ENCODE measurements around the gene DNAJB8. TPM values are rescaled to one million over a fixed set of nuclear protein-coding genes. Genes with fewer than 3 reads are reported as not detected.

Gene DNAJB8
- total RNA-seq, 1 donor from 2014 or later: not detected

DNA sequence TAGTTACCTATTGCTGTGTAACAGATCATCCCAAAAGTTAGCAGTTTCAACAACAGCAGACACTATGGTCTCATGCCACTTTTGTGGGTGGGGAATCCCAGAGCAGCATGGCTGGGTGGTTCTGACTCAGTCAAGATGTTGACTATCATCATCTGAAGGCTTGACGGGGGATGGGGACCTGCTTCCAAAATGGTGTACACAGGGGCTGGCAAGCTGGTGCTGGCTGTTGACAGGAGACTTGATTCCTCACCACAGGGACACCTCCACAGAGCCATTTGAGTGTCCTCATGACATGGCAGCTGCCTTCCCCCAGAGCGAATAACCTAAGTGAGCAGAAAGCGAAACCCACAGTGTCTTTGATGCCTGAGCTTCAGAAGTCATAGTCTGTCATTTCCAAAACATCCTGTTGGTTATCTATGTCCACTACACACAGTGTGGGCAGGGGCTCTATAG is 19.1 kb downstream of the DNAJB8 start:
- no peak for DNase-seq (ENCODE audit: low read depth)

DNA sequence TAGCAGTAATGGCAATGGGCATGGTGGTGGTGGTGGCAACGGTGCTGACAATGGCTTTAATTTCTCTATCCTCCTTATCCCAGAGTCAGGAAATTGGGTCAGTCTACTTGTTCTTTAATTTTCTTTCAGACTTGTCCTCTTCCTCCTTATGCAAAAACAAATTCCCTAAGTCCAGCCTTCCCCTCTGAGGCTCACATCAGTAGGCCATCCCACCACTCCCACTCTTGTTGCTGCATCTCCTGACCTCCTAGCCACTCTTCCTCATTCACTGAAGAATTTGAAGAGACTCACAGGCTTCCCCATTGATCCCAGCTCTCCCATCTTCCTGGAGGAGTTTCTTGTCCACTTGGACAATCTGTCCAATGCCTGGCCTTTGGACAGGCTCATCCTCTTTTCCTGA is 19.9 kb downstream of the DNAJB8 start:
- no peak for DNase-seq (ENCODE audit: low read depth)

DNA sequence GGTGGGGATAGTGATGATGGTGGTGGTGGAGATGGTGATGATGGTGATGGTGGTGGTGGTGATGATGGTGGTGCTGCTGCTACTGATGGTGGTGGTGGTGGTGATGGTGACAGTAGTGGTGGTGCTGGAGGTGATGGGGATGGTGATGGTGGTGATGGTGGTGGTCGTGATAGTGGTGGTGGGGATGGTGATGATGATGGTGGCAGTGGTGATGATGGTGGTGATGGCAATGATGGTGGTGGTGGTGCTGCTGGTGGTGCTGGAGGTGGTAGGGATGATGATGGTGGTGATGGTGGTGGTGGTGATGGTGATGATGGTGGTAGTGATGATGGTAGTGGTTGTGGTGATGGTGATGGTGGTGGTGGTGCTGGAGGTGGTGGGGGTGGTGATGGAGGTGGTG is 21.3 kb downstream of the DNAJB8 start:
- DNase-seq (ENCODE audit: low read depth): no peak

DNA sequence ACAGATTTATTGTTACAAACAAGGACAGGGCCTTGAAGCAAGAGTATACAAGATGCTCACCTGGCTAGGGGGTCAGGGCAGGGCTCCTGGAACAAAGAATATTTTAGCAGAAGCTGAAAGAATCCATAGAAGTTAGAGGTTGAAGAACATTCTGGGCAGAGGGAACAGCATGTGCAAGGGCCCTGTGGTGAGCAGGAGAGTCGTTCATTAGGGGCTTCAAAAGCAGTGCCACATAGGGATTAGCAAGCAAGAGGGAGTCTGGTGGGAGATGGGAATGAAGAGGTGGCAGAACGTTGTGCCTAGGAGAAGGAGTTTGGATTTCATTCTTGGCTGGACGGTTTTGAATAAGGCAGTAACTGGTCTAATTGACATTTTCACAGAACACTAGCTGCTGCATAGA is 22.9 kb downstream of the DNAJB8 start:
- DNase-seq (ENCODE audit: low read depth): no peak

DNA sequence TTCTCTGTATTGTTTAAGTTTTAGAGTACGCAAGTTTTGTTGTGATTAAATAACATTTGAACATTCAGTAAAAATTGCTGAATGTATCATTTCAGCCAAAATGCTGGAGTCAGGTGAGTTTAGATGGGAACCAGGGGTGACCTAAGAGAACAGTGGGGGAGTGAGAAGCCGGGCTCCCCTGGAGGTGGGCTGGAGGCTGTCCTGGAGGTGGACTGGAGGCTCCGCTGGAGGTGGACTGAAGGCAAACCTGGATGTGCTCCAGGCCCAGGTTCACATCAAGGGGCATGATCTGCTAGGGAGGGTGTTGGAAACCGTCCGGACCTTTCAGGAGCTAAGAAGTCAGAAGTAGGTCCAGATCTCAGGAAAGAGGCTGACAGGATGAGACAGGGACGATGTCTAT is 23.7 kb downstream of the DNAJB8 start:
- DNase-seq (ENCODE audit: low read depth): no peak

DNA sequence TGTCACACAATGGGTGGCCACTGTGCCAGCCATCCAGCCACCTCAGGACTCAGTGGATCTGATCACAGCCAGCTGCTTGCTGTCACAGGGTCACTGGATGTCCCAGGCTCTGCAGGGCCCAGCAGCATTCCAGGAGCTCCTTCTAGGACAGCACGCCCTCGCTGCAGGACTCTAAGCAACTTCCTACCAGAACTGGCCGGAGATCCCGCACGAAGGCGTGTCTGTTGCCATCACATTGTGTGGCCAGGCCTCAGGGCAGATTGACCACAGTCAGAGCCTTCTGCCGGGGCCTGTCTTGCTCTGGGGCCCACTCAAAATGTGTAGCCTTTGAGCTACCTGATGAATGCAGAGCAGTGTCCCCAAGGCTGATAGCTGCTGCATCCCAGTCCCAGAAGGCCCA is 24.6 kb downstream of the DNAJB8 start:
- no peak for DNase-seq (ENCODE audit: low read depth)

DNA sequence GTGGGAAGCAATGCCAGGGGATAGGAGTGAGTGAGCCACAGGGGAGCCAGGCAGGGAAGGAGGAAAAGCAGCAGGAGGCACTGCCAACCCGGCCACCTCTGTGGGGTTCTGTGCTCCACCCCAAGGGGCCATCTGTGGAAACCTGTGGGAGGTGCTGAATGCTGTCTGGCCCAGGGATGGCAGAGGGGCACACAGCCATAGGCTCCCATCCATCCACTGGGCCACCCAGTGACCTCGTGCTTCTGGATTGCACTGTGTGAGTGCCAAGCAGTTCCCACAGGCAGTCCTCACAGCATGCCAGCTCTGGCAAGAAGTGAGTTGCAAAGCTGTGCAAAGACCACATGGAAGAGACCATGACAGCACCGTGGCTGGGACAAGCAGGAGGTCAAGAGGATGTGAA is 27.5 kb downstream of the DNAJB8 start:
- DNase-seq (ENCODE audit: low read depth): no peak

DNA sequence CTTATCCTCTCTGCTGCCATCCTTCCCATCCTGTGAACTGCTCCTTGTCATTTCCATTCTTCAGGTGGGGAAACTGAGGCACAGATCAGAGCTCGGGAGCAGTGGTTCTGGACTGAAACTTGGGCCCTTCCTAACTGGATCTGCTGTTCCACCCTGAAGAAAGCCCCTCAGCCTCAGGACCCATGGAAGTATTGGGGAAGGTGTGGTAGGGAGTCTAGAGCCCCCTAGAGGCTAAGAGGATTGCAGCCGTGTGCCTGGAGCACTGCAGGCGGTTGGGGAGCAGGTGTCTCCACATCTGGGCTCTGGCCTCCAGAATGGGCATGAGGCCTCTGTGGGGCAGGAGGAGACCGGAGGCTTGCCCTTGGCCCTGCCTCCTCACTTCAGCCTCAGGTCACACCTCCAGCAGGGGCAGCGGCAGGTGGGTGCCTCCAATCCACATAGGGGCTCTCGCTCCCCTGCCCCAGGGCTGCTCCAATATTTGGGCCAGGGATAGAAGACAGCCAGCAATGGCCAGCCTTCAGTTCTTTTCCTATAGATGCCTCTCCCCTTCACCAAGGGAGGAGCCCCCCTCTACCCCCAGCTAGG is 28.1 kb downstream of the DNAJB8 start:
- DNase-seq (ENCODE audit: low read depth): no peak

DNA sequence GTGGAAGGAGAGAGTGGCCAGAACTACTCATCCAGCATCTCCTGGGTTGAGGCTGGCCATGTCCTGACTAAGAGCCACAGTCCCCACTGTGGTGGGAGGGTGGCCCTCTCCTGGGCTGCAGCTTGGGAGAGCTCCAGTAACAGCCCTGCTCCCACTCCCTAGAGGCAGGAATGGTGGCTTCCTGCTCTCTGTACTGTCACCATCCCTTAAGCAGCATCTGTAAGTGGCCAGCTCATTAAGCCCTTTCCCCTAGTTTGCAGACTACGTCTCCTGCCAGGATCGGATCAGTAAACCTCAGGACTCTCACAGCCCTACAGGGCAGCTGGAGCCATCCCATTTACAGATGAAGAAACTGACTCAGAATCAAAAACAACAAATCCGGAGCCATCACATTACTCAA is 30.5 kb downstream of the DNAJB8 start:
- DNase-seq (ENCODE audit: low read depth): no peak

DNA sequence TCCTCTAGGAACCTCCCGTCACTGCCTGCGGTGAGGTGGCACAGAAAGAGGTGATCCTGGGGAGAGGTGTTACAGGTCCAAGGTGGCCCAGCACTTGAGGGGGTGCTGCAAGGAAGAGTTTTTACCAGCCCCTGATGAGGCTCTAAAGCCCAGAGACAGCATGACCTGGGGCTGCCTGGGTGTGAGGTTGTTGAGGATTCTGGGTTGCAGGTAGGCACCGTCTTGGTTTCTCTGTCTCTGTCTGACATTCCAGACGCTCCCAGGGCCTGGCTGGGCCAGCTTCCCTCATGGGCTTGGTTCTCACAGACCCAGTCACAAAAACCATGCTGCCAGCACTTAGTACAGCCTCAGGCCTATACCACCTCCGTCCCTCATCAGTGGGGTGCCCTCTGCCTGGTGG is 31.1 kb downstream of the DNAJB8 start:
- DNase-seq (ENCODE audit: low read depth): no peak

DNA sequence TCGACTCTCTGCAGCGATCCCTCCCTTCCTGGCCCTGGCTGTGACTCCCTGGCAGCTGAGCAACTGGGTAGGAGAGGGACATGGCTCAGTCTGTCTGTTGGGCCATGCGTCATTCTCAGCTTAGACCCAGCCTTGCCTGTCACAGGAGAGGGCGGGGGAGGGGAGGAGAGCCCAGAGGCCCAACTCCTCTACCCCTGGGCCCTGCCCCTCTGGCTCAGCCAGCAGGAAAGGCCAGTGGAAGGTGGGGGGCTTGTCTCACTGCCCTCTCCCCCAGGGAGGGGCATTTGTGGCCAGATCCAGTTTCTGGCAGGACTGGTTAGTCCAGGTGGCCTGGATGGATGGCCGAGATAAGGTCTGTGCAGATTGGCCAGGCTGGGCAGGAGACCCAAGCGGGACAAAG is 31.6 kb downstream of the DNAJB8 start:
- DNase-seq (ENCODE audit: low read depth): peak; percentile 35

DNA sequence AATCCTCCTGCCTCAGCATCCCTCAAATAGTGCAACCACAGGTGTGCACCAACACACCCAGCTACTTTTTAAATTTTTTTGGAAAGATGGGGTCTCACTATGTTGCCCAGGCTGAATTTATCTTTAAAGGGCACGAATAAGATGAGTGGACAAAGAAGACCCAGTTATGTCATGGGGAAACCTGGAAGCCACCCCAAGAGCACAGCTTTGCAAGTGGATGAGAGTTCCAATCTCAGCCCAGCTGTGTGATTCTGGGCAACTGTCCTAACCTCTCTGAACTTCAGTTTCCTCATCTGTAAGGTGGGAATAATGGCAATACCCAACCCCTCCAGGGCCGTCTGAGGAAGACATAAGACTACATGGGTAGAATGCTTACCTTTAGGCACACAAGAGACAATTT is 32.2 kb downstream of the DNAJB8 start:
- no peak for DNase-seq (ENCODE audit: low read depth)

DNA sequence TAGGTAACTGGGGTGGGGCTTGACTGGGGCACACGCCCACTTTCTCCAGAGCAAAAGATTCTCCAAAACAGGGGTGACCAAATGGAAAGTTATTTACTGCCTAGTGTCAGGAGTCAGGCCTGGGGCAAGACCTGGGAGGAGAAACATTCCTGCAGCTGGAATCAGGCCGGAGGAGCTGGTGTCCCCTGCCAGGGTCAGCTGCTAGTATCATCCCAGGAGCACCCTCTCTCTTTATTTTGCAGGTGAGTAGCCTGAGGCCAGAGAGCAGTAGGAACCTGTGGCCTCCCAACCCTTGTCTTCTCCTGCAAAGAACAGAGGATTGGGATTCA is 32.9 kb downstream of the DNAJB8 start:
- DNase-seq (ENCODE audit: low read depth): no peak

DNA sequence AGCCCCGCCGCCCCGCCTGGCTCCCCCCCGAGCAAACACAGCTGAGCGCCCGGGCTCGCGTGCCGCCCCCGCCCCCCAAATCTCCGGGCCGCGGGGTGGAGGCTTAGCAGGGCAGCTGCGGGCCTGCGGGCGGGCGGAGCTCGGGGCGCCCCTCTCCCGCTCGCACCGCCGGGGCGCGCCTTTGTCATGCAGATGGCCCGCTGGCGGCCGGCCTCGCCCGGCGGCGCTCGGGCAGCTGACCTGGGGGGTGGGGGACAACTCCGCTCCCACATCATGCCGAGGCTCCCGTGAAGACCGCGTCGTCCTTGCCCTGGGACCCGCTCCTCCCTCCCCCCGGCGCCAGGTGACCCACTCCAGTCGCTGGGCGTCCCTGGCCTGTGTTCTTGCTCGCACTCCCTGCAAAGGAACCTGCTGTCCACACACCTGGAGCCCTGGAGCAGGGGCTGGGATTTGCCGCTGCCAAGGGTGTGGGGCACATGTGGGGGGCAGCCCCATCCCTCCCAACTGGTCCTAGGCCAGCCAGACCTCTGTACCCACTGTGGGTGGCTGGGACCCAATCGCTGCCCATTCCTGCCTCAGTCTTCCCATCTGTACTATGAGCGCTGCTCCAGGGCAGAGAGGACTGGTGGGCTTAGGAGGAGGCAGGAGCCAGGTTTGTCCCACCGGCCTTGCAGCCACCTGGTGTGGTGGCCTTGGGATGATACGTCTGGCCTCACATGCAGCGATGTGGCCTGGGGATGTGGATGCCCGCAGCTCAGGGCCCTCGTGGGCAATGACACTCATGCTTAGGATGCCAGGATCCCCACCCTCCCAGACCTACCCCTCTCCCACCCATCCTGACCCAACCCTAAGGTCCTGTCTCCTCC is 33.5 kb downstream of the DNAJB8 start:
- DNase-seq (ENCODE audit: low read depth): peak; percentile 21

DNA sequence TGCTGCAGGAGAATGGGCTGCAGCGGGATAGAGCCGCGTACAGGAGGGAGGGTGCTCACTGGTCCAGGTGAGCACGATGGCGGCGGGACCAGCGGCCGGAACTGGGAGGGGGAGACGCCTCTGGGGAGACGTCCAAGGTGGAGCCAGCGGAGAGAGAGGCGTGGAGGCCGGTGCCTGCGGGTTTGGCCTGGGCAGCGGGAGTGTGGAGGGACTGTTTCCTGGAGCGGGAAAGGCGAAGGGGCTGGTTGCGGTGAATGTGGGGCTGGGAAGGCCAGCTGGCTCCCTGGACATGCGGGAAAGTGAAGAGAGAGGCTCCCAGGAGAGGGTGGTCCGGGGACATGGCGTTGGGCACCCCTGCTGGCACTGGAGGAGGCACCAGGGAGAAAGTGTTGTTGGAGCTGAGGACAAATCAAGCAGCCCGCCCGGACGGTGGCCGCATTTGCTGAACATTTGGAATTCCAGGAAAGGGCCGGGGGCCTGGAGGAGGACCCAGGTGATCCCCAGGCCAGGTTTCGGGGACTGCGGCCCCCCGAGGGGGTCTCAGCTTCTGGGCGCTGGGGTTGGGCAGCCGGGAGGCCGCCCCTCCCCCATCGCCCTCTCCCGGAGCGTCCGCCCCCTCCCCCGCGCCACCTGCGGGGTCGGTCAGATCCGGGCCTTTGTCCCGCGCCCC is 34.3 kb downstream of the DNAJB8 start:
- DNase-seq (ENCODE audit: low read depth): no peak

DNA sequence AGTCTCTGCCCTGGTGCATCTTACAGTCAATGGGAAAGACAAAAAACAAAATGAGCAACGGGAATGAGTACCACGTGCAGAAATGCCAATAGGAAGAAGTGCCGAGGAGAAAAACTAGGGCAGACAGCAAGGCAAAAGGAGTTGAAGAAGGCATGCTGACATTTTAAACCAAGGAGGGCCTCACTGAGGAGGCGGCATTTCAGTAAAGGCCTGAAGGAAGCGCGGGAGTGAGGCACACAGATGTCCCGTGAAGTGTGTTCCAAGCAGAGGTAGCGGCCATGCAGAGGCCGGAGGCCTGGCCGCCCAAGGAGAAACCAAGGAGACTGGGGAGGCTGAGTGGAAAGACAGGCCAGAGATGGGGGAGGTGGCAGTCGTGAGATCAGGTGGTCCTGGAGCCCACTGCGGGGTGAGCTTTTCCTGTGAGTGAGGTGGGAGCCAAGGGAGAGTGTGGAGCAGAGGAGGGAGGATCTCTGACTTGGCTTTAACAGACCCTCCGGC is 34.8 kb downstream of the DNAJB8 start:
- DNase-seq (ENCODE audit: low read depth): no peak

DNA sequence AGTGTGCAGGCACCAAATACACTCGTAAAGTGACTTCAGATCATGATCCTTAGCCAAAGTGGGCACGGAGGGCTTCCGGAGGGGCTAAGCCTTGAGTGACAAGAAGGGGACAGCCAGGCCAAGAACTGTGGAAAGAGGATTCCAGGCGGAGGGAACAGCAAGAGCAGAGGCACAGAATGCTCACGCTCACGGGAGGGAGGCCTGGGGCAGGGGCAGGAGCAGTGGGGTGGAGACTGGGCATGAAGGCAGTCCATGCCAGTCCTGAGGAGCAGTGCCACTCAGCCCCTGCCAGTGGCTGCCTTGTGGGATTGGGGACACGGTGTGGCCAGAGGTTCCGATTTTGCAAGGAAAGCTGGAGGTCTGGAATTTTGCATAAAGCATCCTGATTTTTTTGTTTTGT is 36.0 kb downstream of the DNAJB8 start:
- no peak for DNase-seq (ENCODE audit: low read depth)

DNA sequence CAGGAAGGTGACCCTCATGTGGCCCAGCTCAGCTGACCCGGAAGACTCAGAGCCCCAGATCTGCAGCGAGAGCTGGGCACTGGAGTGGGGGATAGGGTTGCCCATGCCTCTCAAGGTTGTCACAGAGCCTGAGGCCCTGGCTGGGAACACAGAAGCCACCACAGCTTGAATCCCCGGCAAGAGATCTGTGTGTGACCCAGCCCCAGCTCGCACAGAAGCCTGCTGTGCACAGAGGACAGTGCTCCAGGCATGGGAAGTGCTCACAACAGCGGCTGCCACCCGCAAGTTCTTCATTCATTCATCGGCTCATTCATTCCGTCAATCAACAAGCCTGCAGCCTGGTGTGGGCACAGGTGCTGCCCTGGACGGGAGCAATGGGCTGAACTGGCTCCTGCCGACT is 36.4 kb downstream of the DNAJB8 start:
- DNase-seq (ENCODE audit: low read depth): no peak

DNA sequence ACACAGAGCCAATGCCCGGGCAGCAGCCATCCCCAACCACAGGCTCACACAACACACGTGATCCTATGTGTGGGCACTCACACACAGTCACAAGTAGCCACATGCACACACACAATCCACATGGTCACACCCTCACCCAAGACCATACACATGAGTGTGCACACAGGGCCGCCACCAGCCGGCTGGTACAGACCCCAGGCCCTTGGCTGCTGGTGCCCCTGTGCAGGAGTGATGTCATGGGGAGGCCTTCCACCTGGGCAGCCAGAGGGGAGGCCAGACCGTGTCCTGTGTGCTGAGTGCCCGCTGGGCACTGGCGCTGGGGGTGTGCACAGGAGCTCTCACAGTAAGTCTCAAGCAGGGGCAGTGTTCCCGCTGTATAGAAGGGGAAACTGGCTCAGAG is 36.9 kb downstream of the DNAJB8 start:
- no peak for DNase-seq (ENCODE audit: low read depth)

DNA sequence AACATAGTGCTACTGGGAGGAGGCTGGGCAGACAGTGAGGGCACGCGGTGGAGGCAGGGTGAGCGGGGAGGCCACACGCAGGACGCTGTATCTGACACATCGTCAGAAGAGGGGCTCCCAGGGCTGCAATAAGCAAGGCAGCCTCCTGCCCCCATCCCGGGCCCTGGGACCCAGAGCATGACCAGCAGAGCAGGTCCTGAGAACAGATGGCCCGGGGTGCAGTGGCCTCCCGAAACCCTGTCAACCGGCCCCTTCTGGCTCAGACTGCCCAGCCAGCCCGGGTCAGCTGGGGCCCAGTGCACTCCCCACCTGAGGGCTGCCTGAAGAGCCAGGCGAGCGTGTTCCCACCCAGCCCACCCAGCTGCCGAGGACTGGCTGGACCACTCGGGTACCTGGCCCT is 37.4 kb downstream of the DNAJB8 start:
- no peak for DNase-seq (ENCODE audit: low read depth)

DNA sequence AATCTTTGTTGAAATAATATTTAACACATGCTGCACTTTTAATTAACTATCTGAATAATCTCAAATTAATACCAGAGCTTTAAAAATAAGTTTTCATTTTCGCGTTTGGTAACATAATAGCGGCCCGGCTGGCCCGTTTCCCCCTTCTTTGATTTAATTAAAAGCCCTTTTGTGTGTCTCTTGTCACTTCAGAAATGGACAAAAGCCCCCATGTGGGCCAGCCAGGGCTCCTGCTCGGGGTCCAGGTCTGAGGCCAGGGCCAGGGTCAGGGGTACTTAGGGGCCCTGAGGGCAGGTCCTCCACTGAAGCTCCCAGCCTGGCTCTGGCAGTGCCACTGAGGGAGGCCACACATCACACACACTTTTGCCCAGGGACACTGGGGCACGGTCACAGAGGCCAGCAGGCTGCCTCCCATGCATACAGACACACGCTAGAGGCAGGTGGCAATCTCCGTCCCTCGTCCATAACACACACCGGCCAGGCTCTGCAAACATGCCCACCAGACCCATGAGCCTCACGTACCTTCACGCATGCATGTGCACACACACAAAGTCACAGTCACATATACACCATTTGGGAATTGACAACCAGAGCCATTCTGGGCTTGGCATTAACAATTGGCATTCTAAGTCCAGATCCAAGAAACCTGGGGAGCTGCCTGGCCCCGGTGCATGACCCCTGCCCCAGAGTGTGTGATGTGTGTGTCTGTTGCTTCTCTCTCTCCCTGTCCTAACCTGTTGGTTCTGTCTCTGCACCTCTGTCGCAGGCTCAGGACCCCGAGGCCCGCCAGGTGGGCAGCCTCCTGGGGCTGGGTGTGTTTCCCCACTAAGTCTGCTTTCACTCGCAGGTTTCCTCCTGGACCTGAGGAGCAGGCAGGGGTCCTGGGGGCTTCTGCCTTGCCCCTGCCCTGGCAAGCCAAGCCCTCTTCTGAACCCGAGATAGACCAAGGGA is 38.5 kb downstream of the DNAJB8 start:
- no peak for DNase-seq (ENCODE audit: low read depth)
